Ovary (tissue), 9 donors: ENCODE results near the gene FANCC. TPM values are rescaled to one million over a fixed set of nuclear protein-coding genes. Genes with fewer than 3 reads are reported as not detected.

ENCODE experiments used
- DNase-seq, 5 donors: peaks; one replicate each; pipeline ENCODE4 v3.0.0-alpha.2; 2019 to 2020
- H3K27ac ChIP-seq, 2 donors: fragments of 200-600 bp; one replicate each; pipeline versions ENCODE4 v1.5.1 to v1.8.0; 2019 to 2022
- H3K27me3 ChIP-seq: fragments of 200-600 bp; one replicate; pipeline ENCODE4 v1.8.0; 2022
- H3K36me3 ChIP-seq: fragments of 200-600 bp; sonication (generic); one replicate; pipeline ENCODE4 v1.5.1; 2019
- H3K4me1 ChIP-seq: one replicate; pipeline ENCODE4 v1.8.1; 2013; ENCODE audit warnings: mild to moderate bottlenecking, moderate library complexity; ENCODE audit not compliant: insufficient read depth
- H3K4me3 ChIP-seq: fragments of 200-600 bp; sonication (generic); one replicate; pipeline ENCODE4 v1.5.1; 2017
- H3K9me3 ChIP-seq, 2 donors: fragments of 200-600 bp in 1 of 2; sonication (generic) in 1 of 2; one replicate each; pipeline versions ENCODE4 v1.5.1 to v1.8.1; 2013 to 2019; ENCODE audit warnings: mild to moderate bottlenecking in 1 of 2, moderate library complexity in 1 of 2
- CTCF ChIP-seq, 3 donors: fragments of 450-650 bp in 2 of 3; fragments of 200-600 bp in 1 of 3; IDR thresholded peaks; one replicate each; pipeline versions ENCODE4 v1.5.1 to v1.8.0; 2016 to 2022; ENCODE audit warnings: antibody characterized with exemption in 3 of 3, mild to moderate bottlenecking in 1 of 3
- EP300 ChIP-seq: sonication (generic); formaldehyde crosslinking; IDR thresholded peaks from one replicate; pipeline ENCODE4 v1.6.1; 2017; ENCODE audit warnings: antibody characterized with exemption
- POLR2A ChIP-seq: fragments of 450-650 bp; IDR thresholded peaks from one replicate; pipeline ENCODE4 v1.6.1; 2017; ENCODE audit warnings: antibody characterized with exemption, mild to moderate bottlenecking, moderate library complexity
- WGBS, 3 donors: extraction: QIAGEN DNeasy Blood & Tissue Kit in 1 of 3; methylation state at CpG; one replicate each; pipeline versions ENCODE4 v1.1.5 to v1.1.7; 2013 to 2017; 5-methylcytosine and 5-hydroxymethylcytosine counted together
- intact Hi-C, 4 donors: fragments of 100-400 bp; cut with DNase I; formaldehyde crosslinking; loops; one replicate each; pipeline versions ENCODE4 v1.11.0 to v1.15.1; 2022 to 2023
- polyA plus RNA-seq, 2 donors: library from polyadenylated mRNA; stranded (reverse); fragments of 200-250 nt in 1 of 2; fragments of 350-450 nt in 1 of 2; fragmentation: Illumina TruSeq in 1 of 2; extraction: RNeasy Lipid Tissue Mini Kit (QIAGEN cat#74804) in 1 of 2; gene quantifications; one replicate each; pipeline ENCODE4 v1.2.3, GENCODE V29; 2013 to 2014
- total RNA-seq, 7 donors: library from RNA; depleted of rRNA in 2 of 7; stranded (reverse); fragments of >200 nt in 2 of 7; fragmentation: NEBNext Ultra II Directional in 3 of 7; extraction: Animal tissue kit (Norgen Biotek cat#: 25700) in 3 of 7; gene quantifications; one replicate each; pipeline versions ENCODE4 v1.1.0 to v1.2.4, GENCODE V29; 2016 to 2023
- donor health status: DM: no; HTN: no; CAD: no; lungs with moderate emphysema.
- donor health status: DM: no; HTN: no; CAD: no.
- donor health status: Bipolar disorder and iron deficiency.
- donor health status: DM: yes; HTN: yes; CAD: no.
- donor health status: DM: no; HTN: no; CAD: no.
- donor health status: DM: yes; HTN: yes; CAD: no.

FANCC gene
- total and polyA plus RNA-seq, 9 donors = 2.9 to 7.5 (median 4.9) TPM

GRCh38 chr9:95349091-95350038, 31.9 kb upstream of the FANCC start:
- H3K4me3 ChIP-seq = no peak overlapping the region
- no peak overlapping the region for H3K27ac ChIP-seq
- DNase-seq = no peak
- no peaks in the 10 kb centered on the region for H3K36me3 ChIP-seq
- no peak for TF ChIP-seq POLR2A
- TF ChIP-seq EP300 = no peak
- TF ChIP-seq CTCF (IDR thresholded peaks at IDR 0.05) = no peak
- intact Hi-C loops = no loop called here
- no peaks in the 10 kb centered on the region for H3K27me3 ChIP-seq
- no peaks in the 10 kb centered on the region for H3K9me3 ChIP-seq
- 5 to 17% (median 8%) methylated on average over 59 to 95 of the region's 95 CpGs for WGBS, 3 donors
- H3K4me1 ChIP-seq = peaks cover 4% of the 10 kb centered on the region

- WGBS, 3 donors = 82 to 86% (median 85%) methylated on average over 4 of the region's 4 CpGs
Observed at GRCh38 chr9:95346021-95346420, 28.5 kb upstream of the FANCC start.

GRCh38 chr9:95344735-95345325, 27.3 kb upstream of the FANCC start:
- intact Hi-C loops = no loop called here
- Histone ChIP-seq H3K27ac (no peak overlapping the region), H3K4me3 (no peak overlapping the region), H3K36me3 (no peaks in the 10 kb centered on the region), H3K9me3 (no peaks in the 10 kb centered on the region), H3K4me1 (peaks cover 9% of the 10 kb centered on the region), H3K27me3 (no peaks in the 10 kb centered on the region)
- TF ChIP-seq EP300 (no peak), CTCF (IDR thresholded peaks at IDR 0.05) (no peak), POLR2A (no peak)
- no peak for DNase-seq
- 77 to 91% (median 85%) methylated on average over 3 of the region's 3 CpGs for WGBS, 3 donors

More at GRCh38 chr9:95346021-95346420, 28.5 kb upstream of the FANCC start:
- Histone ChIP-seq H3K9me3 (no peaks in the 10 kb centered on the region), H3K4me3 (no peak overlapping the region), H3K36me3 (no peaks in the 10 kb centered on the region), H3K27ac (no peak overlapping the region), H3K4me1 (peaks cover 7% of the 10 kb centered on the region), H3K27me3 (no peaks in the 10 kb centered on the region)
- intact Hi-C loops = no loop called here
- TF ChIP-seq CTCF (IDR thresholded peaks at IDR 0.05) (no peak), POLR2A (no peak), EP300 (no peak)
- DNase-seq = no peak

- H3K27ac ChIP-seq = no peak overlapping the region
- no peaks in the 10 kb centered on the region for H3K9me3 ChIP-seq
- no peak overlapping the region for H3K4me3 ChIP-seq
- intact Hi-C loops = no loop called here
- peaks cover 6% of the 10 kb centered on the region for H3K4me1 ChIP-seq
- TF ChIP-seq CTCF (IDR thresholded peaks at IDR 0.05) = no peak
- no peak for TF ChIP-seq EP300
- TF ChIP-seq POLR2A = no peak
- 78 to 89% (median 80%) methylated on average over 6 of the region's 6 CpGs for WGBS, 3 donors
- no peaks in the 10 kb centered on the region for H3K27me3 ChIP-seq
- no peaks in the 10 kb centered on the region for H3K36me3 ChIP-seq
- DNase-seq = no peak
Observed at GRCh38 chr9:95343725-95344287, 26.3 kb upstream of the FANCC start.
